Activated CD4-positive, CD25-positive, alpha-beta regulatory T cell treated with anti-CD3 and anti-CD28 coated beads, Interleukin-2, amount 50 U/mL, for 72 hours (primary cell): ENCODE measurements around the gene UMPS.
"Not testable (repeated sequence)": the region's sequence is repeated elsewhere in the genome, so short reads cannot be mapped to it uniquely, and the experiment has no call there.

Source experiments
- DNase-seq: peaks from one replicate; pipeline ENCODE4 v3.0.0; 2021

Gene UMPS

GRCh38 chr3:124730129-124730940 lies at the start of gene UMPS:
Gene UMPS (plus strand): TSS chr3:124730452. CDS start chr3:124730472, 20 bp downstream.
- peak; percentile 93 for DNase-seq

DNA sequence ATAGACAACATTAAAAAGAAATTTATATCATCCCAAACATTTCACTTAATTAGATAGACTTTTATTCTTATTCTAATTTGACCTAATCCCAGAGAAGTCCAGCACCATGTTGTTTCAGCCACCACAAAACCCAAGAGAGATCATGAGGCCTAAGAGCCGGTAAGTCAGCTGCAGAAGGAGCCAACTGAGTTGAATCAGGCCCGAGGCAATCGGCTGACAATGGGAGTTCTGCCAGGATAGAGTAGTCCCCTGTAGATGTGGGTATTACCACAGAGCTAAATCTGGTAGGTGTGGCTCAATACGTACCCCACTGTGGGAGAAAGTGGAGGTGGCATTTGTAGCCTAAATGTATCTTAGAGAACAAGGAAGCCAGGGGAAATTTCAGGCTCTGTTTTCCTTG lies 49.7 kb upstream of the UMPS start:
- no peak for DNase-seq

DNA sequence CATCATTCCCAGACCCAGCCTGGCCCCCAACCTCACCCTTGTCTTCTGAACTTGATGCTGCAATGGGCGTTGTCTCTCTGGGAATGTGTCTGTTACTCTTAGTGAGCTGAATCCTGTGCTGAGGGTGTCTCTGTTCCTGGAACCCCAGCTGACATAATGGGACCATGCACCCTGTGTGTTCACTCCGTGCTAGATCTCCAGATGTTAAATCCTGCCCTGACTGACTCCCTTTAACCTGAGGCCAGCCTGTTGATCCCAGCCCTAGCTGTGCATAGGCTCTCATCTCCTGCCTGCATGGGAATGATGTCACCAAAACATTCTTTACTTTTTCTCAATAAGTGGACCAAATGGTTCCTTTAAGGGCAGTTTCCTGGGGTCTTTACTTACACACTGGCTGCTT lies 48.0 kb upstream of the UMPS start:
- DNase-seq: no peak

DNA sequence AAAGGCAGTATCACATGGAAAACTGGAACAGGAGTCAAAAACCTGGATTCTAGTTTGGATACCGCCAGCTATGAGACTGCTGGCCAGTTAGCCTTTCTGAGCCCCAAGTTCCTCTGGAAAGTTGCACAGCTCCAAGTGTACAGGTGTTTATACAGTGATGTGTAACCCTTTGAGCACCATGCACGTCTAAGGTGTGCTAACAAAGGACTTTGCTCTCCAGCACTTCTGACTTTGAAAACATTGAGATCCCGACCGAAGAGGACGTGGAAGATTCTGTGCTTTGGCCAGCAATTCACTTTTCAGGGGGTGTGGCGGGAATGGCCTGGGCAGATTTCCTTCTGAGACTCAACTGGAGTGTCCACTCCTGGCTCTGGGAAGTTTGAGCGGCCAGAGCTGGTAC lies 45.8 kb upstream of the UMPS start:
- no peak for DNase-seq

DNA sequence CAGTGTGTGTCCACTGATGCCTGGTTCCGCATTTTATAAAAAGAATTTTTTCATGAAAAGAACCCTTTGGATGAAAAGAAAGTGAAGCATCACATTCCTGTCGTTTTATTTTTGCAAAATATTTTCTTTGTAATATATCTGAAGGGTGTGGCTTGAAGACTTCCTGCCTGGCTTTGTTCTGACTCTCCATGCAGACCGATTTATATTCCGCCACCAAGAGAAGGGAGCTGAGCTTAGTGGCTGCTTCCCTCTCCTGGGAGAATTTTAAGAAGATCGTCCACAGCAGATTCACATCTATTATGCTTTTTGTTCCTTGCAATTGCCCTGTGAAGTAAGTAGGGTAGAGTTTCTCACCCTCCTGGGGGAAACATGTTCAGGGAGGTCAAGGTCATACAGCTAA lies 45.2 kb upstream of the UMPS start:
- no peak for DNase-seq

DNA sequence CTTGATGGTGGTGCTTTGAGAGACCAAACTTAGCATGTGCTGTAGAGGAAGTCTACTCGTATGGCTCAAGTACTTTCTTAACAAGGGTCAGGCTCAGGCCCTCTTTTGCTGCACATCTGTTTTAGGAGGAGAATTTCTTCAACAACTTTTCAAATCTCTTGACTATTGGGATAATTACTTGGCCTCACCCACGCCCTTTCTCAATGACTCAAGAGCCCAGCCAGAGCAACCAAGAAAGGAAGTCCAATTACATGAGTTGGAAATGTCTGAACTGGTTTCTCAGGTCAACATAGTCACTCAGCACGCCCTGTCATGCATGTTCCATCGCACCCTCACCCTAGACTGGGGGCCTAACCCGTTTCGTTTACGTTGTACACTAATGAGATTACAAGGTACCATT lies 44.8 kb upstream of the UMPS start:
- no peak for DNase-seq

DNA sequence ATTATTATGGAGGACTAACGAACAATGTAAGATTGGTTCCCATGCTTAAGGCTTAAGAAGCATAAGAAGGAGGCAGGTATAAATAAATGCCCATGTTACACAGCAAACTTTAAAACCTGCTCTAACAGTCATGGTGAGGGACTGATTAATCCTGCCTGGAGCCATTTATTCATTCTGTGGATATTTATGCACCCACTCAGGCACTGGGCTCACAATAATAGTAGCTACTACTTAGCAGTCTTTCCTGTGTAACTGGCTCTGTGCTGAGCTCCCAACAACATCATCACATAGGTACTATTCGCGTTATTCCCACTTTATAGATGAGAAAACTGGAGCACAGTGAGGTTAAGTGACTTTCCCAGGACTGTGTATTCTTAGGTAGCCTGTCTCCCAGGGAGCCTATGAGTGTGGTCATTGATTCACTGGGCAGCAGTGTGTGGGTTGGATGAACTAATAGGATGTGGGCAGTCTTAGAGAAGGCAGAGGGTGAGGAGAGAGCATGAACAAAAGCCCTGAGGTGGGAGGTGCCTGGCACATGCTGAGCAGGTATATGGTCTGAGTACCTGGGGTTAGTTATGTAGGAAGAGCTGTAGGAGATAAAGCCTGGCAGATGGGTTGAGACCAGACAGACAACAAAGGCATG lies 44.1 kb upstream of the UMPS start:
- no peak for DNase-seq

DNA sequence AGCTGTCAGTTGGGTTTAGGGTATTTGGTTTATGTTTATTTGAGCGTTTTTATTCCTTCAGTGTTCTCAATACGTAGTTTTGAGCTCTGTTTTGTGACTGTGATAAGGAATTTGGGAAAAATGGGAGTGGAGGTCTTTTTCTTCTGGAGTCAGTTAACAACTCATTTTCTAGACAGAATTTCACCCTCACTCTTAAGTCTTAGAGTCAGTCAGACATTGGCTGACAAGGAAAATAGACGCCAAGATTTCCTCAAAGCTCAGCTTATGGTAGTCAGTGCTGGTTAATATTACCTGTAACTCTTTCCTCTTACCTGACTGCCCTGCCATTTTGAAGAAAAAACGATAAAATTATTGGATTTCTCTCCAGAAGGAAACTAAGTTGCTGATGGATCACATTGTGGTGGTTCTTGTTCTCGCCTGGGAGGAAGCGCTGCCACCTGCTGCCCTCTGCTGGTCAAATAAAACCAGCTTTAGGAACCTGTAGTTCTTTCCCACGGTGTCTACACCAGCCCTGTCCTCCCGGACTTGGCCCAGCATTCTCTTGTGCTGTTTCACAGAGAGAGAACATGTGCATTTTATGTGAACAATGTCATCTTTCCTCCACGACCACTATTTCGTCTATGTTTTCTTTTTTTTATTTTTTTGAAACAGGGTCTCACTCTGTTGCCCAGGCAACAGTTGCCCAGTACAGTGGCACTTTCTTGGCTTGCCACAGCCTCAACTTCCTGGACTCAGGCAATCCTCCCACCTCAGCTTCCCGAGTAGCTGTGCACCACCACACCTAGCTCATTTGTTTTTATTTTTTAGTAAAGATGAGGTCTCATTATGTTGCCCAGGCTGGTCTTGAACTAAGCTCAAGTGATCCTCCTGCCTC lies 41.4 kb upstream of the UMPS start:
- peak; percentile 71 for DNase-seq

DNA sequence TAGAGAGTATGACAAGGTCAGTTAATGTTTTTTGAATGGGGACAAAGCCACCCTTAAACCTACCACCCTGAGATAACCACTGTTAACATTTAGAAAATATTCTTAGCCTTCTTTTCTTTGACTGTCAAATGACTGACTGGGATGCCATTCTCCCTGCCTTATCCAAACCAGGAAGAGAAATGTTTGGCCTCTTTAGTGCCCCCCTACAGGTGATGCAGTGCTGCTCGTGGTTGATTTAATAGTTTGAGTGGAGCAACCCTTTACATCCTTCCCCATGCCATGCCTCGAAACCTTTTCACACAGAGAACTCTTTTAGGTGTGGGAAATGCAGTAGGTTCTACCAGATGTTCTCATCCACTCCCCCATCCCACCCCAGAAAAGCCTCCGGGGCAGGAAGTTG lies 38.7 kb upstream of the UMPS start:
- DNase-seq: no peak

DNA sequence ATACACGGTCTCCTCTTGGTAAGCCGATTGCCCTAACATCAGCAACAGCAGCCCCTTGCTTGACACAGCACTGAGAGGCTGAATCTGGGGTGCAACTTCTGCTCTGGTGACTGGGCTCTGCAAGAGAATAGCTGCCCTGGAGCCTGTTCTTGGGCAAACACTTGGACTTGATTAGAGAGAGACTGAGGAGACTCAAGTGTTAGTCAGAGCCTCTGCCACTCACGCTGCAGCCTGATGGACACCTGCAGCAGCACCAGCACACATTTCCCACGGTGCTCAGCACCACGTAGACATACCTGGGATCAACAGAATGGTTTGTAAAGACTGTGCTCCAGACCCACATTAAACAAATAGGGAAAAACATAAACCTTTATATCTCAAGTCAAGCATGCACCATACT lies 35.8 kb upstream of the UMPS start:
- DNase-seq: no peak

- no peak for DNase-seq
Measured at GRCh38 chr3:124695369-124695768, 34.9 kb upstream of the UMPS start.

DNA sequence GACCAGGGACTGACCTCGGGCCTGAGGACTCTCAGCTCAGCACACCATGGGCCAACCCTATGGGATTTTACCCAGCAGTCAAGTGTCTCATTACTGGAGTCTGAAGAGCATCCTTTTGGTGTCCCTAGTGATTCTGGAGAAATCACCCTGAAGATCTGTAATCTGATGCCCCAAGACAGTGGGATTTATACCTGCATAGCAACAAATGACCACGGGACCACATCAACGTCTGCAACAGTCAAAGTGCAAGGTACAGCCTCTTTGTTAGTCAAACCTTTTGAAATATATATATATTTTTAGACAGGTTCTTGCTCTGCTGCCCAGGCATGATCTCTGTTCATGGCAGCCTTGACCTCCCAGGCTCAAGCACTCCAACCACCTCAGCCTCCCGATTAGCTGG lies 34.2 kb upstream of the UMPS start:
- DNase-seq: no peak

DNA sequence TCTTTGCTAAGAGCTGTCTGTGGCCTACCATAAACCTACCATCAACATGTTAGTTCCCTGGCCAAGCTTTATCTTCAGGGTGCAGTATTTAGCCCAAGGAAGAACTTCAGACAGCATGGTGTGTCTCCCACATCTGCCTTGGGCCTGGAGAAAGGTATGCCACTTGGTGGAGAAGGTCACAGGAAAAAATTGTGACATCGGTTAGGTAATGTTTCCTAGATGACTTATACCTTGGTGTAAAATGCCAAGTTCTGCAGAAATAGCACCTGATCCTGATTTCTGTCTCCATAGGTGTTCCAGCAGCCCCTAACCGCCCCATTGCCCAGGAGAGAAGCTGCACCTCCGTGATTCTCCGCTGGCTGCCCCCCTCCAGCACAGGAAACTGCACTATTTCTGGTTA lies 33.0 kb upstream of the UMPS start:
- no peak for DNase-seq

DNA sequence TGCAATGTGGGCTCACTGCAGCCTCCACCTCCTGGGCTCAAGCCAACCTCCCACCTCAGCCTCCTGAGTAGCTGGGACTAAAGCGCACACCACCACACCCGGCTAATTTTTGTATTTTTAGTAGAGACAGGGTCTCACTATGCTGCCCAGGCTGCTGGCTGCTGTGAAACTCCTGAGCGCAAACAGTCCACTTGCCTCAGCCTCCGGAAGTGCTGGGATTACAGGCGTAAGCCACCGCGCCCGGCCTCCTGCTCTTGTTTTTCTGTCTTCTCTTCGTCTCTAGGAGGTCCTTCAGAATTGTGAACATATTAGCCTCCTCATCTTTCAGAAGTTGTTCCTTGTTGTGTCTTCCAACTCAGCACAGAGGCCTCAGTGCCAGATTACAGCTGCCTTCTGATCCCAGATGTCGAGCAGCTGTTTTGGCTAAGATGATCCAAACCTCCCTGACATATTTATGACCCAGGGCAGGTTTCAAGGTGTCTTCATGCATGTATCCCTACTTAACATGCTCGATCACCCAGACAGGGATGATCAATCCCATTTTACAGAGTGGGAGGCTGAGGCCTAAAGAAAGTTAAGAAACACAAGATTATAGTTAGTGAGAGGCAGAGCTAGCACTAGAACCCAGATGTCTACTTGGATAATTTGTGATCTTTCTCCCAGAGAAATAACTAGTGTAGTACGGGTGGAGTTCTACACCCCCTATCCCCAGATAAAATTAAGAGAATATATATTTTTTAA lies 32.1 kb upstream of the UMPS start:
- DNase-seq: no peak

- DNase-seq: no peak
Measured at GRCh38 chr3:124699051-124699450, 31.2 kb upstream of the UMPS start.

DNA sequence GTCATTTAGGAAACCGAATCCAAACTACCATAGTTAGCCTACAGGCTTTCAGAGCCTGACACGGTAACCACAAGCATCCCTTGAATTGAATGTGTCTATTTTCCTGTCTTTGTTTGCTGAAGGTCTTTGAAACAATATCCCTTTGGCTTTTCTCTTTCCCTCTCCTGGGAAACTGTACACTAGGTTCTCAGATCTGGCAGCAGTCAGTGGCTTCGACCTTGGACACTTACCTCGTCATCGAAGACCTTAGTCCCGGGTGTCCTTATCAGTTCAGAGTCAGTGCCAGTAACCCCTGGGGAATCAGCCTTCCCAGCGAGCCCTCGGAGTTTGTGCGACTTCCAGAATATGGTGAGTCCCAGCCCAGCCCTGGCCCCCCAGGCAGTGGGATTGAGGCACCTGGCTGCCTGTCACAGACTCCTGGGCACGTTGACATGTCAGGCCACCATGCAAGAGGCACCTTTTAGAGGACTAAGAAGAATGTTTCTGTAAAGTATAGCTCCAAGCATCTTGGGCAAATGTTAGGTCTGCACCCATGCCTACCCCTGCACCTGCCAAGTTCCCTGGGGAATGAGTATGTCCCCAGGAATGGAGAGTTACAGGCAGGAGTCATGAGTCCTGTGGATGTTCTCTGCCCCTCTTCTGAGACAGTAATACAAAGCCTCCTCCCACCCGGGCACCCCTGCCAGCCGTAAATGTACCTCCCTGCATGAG lies 30.4 kb upstream of the UMPS start:
- no peak for DNase-seq

DNA sequence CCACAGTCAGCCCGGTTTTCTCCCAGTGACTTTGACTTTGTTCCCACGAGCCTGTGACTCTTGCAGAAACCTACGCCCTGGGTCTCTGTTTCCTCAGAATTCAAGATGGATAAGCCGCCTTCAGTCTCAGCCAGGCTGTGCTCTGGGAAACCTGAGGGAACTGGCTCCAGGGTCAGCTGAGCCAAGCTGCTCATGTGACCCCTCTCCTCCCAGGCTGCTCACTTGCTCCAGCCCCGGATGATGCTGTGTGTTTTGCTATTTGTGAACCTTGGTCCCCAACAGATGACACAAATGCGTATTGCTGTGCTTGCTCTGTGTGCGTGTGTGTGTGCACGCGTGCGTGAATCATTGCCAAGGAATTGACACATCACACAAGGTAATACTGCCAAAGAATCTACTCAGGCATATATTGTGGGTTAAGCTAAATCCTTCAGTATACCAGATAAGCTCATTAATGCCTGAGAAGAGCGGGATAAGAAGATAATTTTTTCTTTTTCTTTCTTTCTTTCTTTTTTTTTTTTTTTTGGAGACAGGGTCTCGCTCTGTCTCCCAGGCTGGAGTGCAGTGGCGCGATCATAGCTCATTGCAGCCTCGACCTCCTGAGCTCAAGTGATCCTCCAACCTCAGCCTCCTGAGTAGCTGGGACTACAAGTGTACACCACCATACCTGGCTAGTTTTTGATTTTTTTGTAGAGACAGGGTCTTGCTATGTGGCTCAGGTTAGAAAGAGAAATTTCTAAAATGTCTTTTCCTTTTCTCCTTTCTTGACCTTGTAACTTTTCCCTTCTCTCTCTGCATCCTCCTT lies 29.2 kb upstream of the UMPS start:
- no peak for DNase-seq

DNA sequence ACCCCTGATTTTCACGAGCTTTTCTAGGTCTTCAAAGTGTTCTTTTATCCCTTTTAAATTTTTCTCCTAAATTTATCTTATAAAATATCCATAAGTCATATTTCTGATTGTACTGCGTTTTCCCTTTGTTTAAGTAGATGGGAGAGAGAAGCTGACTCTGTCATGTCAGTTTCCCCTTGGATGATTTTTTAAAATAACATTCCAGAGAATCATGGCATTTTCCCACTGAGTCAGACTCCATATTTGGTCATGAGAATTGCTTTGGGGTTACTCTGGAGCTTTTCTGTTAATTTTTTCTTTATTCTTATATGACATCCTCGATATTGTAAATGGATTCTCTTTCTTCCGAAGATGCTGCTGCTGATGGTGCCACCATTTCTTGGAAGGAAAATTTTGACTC lies 28.6 kb upstream of the UMPS start:
- no peak for DNase-seq

- DNase-seq: no peak
Measured at GRCh38 chr3:124702950-124703349, 27.3 kb upstream of the UMPS start.

DNA sequence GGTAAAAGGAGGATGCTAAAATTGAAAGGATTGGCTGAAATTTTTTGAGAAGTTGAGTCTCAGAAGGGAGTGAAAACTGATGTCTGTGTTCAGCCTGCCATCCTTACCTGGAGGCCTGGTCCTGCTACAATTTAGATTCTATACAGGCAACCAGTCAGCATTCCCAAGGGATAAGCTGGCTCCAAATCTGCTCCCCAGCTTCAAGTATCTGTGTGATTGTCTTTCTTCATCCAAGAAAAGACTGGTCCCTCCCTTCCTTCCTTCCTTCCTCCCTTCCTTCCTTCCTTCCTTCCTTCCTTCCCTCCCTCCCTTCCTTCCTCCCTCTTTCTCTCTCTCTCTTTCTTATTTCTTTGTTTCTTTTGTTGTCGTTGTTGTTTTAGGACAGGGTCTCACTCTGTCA lies 24.7 kb upstream of the UMPS start:
- no peak for DNase-seq

DNA sequence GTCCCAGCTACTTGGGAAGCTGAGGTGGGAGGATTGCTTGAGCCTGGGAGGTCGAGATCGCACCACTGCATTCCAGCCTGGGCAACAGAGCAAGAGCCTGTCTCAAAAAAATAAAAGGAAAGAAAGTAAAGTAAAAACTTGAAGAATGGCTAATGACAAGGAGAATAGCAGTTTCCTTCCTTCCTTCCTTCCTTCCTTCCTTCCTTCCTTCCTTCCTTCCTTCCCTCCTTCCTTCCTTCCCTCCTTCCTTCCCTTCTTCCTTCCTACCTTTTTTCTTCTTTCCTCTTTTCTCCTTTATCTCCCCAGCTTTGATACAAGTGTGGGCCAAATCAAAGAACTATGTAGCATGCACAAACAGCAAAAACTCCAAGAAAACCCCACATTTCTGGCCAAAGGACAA lies 23.0 kb upstream of the UMPS start:
- DNase-seq: not testable (repeated sequence)
